ENCODE data around the gene CDH12. TPM values are rescaled to one million over a fixed set of nuclear protein-coding genes. Genes with fewer than 3 reads are reported as not detected.
"Not testable (repeated sequence)": the region's sequence is repeated elsewhere in the genome, so short reads cannot be mapped to it uniquely, and the experiment has no call there.

Gene CDH12
- total RNA-seq, 2 experiments from 2014 or later, result not detected

DNA sequence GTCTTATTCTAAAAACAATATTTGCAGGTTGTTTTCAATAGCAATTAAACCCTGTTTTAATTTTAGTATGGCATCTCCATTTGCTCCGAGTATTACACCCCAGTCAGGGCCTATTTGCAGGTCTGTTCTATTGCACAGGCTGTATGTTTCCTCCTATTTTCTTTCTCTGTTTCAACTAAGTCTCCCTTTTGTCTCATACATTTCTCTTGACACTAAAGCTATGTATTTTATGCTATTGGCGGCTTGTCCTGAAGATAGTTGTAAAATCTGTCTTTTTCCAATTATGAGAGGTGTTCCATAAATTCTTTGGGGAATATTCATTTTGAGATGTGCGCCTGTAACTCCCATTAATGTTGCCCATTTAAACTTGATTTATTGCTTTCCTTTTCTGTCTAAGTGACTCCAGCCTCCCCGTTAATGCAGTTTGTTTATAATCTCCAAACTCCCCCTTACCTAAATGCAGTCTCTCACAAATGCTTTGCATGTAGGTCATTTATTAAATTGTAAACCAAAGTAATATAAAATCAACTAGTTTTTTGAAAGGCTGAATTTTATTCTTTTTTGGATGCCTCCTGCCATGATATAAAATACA, 262.4 kb downstream of the CDH12 start:
- CTCF ChIA-PET, result no interaction called here
- POLR2A ChIA-PET, result no interaction called here

DNA sequence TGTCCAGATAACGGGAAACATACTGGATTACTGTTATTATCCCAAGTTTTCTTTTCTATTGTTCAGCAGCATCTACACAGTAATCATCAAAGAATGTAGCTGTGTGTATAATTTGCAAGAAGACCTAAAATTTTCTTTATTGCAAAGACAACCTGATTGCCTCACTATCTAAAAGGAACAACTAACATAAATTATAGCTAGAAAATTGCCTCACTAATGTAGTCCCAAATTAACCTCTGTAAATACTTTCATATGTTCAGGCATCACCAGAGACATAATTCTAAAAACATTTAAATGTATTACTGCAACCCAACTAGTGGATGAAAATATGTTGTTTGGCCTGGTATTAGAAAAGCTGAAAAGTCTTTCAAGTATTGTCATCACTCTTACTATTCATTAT, 275.4 kb downstream of the CDH12 start:
- CTCF ChIA-PET, result no interaction called here
- POLR2A ChIA-PET, result no interaction called here

DNA sequence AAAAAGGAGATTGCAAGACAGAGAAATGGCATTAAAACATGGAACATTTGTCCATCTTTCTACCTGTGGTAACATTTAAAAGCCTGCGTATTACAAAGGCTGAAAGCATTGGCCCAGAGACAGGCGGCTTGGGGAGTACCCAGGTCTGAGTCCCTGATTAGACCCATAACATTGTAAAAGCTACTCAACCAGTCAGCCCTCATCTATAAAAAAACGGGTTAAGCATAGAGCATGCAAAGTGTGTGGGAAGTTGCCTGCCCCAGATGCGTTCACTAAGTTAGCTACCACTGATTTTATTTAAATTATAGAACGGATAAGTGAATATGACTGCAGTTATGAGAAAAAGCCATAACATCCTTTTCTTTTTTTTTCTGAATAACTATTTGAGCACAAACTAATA, 276.1 kb downstream of the CDH12 start:
- ChIA-PET CTCF (no interaction called here), POLR2A (no interaction called here)

DNA sequence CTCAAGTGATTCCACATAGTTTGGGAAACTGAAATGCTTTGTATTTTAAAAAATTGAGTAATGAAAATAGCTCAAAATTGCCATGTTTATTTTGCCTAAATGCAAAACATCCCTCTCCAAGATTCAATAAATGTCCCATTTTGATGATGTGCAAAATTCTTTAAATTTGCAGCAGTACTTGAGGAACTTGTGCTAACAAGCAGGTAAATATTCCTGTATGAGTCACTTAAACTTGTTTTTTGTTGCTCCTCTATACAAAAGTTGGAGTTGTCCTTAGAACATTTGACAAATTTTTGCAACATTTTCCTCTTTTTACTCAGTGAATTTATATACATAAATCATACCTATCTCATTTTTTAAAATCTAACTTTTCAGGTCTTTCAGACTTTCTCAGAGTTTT, 280.2 kb downstream of the CDH12 start:
- ChIA-PET POLR2A (no interaction called here), CTCF (no interaction called here)

DNA sequence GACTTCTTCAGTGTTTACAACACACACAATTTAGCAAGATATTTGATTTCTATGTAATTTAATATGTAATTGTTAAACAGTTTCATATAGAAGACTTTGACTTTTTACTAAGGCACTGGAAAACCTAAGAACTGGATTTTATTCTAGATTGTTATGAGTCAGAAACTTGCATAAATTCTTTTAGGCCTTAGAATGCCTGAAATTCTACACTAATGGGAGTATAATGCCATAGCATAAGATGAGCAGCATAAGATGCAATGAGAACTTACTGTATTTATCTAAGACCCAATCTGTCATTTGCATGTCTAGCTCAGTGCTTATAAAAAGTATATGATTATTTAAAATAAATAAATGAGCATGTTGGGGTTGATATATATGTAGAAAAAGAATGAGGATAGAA, 285.2 kb downstream of the CDH12 start:
- POLR2A ChIA-PET, result no interaction called here
- CTCF ChIA-PET, result no interaction called here

DNA sequence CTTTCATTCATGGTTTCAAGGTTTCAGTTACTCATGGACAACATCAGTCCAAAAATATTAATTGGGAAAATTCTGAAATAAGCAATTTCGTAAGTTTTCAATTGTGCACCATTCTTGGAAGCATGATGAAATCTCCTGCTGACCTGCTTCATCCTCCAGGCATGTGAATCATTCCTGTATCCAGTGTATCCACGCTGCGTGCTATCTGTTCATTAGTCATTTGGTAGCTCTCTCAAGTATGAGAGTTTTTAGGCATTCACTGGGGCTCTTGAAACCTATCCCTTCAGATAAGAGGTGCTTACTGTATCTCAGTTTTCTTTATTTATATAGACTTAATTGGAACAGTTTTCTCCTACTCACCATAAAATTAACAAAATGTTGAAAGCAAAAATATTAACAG, 293.0 kb downstream of the CDH12 start:
- ChIA-PET POLR2A (no interaction called here), CTCF (no interaction called here)

DNA sequence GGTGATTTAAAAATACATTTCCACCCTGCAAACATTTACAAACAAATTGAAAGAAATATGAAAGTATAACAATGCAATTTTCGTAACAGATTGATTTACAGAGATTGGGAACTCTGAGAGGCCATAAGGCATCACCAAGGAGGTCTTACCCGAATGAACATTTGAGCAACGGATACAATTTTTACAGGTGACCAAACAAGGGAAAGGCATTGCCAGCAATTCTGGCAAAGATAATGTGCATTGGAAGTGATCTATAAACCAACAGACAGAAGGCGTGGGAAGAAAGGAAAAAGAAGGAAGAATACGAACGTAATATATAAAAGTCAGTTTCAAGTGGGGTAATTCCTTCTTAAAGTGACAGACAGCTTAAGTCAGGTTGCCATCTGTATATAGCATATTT, 295.9 kb downstream of the CDH12 start:
- POLR2A ChIA-PET, result no interaction called here
- CTCF ChIA-PET, result no interaction called here

DNA sequence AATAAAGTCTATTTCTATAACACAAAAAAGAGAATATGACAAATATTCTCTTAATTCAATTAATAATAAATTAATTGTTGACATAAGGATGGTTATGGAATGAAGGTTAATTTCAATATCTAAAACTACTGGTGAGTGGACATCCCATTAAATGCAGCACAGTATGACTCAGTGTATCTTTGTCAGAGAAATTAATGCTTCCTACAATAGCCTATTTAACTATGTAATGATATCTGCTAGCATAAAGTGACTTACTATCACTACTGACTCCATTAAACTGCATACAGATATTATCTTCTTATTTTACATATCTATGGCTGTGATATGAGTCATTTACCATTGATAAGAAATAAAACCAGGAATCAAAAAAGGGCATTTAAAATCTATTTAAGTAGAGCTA, 298.7 kb downstream of the CDH12 start:
- ChIA-PET POLR2A (no interaction called here), CTCF (no interaction called here)

DNA sequence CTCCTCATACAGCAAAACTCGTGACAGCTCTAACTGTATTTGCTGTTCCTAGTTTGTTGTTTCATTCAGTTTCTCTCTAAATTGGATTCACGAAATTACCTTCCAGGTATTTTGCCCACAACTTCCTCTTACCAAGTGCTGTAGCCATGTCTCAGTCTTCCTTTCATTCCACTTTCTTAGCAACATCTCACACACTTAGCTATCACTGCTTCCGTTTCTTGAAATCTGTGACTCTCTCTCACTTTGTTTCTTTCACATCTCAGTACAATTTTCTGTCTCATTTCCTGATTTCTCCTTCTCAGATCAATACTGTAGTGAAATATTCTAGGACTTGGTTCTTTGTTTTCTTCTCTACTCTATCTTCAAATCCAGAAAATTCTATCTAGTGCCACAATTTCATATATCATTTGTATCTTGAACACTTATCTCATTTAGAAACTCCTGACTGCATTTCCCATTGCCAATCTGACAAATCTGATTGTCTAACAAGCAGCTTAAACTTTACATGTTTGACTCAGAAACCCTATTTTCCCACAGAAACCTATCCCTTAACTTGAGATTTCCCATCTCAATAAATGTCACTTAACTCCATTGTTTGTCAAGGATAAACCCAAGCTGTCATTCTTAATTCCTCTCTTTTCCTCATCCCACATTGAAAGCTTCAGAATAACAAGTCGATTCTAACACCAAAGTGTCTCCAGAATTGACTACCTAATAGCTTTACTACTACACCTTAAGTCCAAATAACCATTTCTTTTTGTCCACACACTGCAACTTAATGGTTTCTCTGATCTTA, 303.1 kb downstream of the CDH12 start:
- CTCF ChIA-PET, result no interaction called here
- POLR2A ChIA-PET, result no interaction called here

DNA sequence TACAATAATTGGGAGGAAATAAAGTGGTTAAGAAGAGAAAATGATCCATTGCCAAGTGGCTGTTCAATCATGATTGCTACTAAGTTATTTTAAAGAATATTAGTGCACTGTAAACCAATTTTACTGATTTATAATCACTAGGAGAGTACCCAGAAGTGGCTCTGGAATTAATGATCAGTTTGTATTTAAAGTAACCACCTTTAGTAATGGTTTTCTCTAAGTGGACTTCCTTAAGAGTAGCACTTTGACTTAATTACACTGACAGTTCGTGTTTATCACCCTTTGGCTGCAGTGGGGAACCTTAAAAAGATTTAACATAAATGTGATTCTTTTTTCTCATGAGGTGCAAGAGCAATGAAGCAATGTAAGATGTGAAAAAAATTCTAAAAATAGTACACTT, 310.8 kb downstream of the CDH12 start:
- ChIA-PET POLR2A (no interaction called here), CTCF (no interaction called here)

DNA sequence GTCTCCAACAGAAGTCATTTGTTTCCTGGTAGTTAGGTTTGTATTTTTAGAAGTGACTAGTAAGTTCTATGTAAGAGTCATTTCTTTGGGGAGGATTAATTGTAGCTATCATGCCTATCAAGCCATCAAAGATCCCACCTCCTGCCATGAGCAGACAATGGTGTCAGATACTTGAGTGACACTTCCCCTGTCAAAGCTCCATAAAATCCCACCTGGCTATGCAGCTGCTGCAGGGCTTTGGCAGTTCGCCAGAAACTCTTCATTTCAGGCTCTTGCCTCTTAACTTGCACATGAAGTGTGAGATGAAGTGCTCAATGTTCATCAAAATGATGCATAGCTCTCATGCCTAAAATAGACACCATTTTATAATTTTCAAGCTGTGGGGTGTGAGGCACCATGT, 312.1 kb downstream of the CDH12 start:
- POLR2A ChIA-PET, result no interaction called here
- CTCF ChIA-PET, result no interaction called here

DNA sequence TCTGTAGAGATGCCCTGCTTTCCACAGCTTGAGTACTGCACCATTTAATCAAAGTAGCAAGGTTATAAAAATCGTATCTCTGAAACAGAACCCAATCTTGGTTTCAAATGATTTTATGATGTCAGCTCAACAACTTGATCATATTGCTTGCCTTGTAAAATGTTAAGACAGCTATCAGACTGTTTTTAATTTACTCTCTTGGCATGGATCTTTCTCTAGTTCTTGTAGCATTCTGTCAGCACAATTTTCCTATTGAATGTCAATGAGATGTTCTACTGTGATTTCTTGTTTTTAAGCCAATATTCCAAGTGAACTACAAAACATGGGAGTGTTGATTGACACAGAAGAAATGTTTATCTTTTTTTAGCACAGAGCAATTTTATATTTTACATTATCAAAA, 313.4 kb downstream of the CDH12 start:
- ChIA-PET CTCF (no interaction called here), POLR2A (no interaction called here)

DNA sequence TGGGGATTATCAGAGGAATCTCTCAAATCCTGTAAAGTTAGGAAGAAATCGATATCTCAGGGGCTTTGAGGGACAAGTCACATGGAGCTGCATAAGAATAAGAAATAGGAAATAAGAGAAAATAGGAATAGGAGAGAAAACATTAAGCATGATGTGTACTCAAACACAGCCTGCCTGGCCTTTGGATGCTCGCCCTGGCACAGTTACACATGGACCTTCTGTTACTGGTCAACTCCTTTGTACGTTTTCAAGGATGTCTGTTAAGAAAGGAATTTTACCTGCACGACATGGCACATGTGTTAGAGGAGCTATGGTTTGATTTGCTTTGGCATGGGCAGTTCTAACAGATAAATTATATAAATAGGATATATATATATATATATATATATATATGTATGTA, 321.2 kb downstream of the CDH12 start:
- ChIA-PET POLR2A (no interaction called here), CTCF (no interaction called here)

DNA sequence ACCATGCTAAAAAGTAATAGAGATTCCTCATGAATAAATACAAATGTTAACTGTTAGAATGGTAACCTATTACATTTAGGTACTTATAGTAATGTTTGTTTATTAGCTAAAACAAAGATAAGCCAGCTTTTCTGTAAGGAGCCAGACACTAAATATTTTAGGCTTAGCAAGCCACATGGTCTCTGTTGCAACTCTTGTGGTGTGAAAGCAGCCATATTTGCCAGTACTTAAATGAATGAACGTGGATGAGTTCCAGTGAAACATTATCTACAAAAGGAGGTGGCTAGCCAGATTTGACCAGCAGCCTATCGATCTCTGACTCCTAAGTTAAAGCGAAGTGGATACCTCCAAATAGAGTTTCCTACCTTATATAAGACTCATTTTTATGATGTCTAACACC, 331.6 kb downstream of the CDH12 start:
- CTCF ChIA-PET, result no interaction called here

DNA sequence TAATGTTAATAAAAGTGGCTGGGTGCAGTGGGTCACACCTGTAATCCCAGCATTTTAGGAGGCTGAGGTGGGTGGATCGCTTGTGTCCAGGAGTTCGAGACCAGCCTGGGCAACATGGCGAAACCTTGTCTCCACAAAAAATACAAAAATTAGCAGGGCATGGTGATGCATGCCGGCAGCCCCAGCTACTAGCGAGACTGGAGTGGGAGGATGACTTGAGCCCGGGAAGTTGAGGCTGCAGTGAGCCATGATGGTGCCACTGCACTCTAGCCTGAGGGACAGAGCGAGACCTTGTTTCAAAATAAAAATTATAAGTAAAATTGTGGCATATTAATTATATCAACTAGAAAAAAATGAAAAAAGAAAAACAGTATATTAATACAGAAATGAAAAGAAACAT, 336.6 kb downstream of the CDH12 start:
- CTCF ChIA-PET, POLR2A ChIA-PET: not testable (repeated sequence)

More for the DNA sequence above, 331.6 kb downstream of the CDH12 start:
- POLR2A ChIA-PET, result no interaction called here

DNA sequence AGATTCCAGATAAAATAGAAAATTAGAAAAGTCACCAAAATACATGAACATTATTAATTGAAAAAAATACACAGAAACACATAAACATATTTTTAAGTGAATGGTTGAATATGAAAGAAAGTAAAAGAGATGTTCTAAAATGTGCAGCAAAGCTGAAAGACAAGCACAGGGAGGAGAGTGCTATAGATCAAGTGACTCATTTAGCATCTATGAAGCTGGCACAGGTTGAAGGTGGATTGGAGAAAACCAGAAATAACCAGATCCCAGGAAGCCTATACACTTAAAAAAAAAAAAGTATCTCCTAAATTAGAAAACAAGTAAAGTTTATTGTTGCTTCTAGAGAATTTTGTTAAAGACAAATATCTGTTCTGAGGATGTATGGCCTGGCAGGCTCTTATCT, 338.9 kb downstream of the CDH12 start:
- CTCF ChIA-PET, result no interaction called here

DNA sequence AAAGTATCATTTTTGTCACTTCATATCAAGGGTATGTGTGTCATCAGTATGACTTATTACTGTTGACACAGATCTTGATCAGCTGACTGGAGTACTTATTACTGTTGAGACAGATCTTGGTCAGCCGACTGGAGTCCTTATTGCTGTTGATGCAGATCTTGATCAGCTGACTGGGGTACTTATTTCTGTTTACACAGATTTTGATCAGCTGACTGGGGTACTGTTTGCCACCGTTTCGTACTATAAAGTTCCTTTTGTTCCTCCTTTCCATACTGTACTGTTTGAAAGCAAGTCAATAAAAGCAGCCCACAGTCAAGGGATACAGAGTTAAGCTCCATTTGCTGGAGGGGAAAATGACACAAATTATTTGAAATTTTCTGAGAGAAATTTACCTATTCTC, 347.3 kb downstream of the CDH12 start:
- CTCF ChIA-PET, result no interaction called here
- POLR2A ChIA-PET, result no interaction called here

More for the DNA sequence above, 338.9 kb downstream of the CDH12 start:
- POLR2A ChIA-PET, result no interaction called here

DNA sequence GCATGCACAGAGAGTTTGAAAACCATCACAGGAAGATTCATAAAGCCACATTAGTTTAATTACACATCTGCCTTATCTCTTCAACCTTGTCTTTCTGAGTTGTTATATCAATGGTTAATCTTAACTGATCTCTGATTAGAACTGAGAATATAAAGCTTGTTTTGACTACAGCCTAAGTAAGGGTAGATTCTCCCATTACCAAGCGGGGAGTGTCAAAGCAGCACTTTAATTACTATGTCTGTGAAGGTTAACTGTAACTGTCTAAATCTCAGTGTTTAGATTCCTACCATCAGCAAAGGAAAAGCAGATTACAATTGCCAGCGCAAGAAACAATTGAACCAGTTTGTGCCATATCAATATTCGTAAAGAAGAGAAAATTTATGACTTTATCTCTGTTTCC, 348.7 kb downstream of the CDH12 start:
- ChIA-PET POLR2A (no interaction called here), CTCF (no interaction called here)

DNA sequence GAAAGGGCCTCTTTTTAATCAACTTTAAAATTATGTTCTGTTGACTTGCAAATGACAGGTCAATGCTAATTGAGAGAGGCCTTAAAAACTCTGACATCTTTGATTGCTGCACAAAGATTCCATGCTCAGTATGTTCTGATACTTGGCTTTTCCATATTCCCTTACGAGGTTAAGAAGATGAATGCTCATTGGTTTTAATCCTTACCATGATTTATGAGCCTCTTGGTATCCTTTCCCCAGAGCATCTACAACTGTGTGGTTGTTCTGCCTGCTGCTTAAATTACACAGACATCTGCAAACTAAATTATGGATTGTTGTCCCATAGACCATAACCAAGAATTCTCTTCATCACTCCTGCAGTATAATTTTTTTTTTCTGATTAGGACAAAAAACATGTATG, 352.6 kb downstream of the CDH12 start:
- ChIA-PET POLR2A (no interaction called here), CTCF (no interaction called here)

DNA sequence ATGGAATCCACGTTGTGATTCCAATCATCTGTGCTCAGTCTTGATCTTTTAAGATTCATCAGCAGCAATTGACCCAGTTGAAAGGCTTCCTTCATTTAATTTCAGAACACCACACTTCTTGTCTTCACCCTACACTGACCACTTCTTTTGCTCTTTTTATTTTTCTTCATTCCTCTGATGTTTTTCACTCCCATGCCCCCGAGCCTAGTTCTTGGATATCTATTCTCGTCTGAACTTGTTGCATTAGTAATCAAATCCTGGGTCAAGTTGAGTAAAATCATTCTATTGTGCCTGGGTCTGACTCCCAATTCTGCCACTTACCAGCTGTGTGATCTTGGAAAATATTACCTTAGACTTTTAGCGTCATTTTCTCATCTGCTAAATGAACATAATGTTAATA, 356.5 kb downstream of the CDH12 start:
- POLR2A ChIA-PET, result no interaction called here
- CTCF ChIA-PET, result no interaction called here

DNA sequence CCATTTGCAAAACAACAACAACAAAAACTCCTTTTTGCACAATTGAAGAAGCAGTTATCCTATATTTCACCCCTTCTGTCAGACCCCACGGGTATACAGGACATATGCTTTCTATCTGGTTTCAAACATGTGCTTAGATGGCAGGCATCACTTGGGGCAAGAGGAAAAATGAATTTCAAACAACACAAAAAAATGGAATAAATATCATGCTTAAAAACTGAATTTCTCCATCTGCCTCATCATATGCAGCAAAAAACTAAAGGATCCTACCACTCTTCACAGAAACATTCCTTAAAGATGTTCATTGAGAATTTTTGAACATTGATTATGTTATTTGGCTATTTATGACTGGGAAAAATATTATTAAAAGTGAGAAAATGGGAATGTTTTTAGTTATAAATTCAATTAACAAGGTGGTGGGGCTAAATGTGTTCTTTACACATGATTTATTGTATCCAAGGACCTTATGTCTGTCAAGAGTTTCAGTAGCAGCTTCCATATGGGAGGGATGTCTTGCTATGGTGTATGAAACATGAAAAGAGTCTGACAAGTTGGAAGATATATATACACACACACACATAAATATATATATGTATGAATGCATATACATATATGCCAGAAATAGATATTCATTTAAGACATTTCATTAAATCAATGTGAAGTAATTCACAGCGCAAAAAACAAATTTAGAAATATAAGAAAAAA, 358.0 kb downstream of the CDH12 start:
- CTCF ChIA-PET, result no interaction called here
- POLR2A ChIA-PET, result no interaction called here

DNA sequence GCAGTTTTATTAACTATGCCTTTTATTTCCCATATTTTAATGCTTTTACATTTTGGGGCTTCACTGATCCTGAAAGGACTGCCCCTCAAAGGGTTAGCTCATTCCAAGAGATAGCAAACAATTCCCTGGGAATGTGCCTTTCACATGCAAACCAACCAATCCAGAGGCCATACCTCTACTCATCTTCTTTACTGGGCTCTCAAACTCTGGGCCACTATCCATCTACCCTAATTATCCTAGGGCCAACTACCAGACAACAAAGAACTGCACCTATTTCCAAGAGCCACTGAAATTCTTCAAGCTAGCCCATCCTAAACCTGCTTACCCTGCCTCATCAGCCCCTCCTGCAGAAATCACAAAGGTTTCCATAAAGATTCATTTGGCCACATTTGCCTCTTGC, 364.7 kb downstream of the CDH12 start:
- ChIA-PET POLR2A (no interaction called here), CTCF (no interaction called here)

All from activated CD8-positive, alpha-beta memory T cell treated with anti-CD3 and anti-CD28 coated beads for 36 hours (primary cell).